ENCODE results near the gene TRMT10B. TPM values are rescaled to one million over a fixed set of nuclear protein-coding genes. Genes with fewer than 3 reads are reported as not detected.

Gene TRMT10B
- total RNA-seq, 1 experiment from 2014 or later, result 6.9 TPM

GRCh38 chr9:37788332-37788731 lies 34.7 kb downstream of the TRMT10B start:
- CTCF ChIA-PET, result interaction anchor here (0.7 kb wide), 1 partner anchor 67 kb away, joined by 3 read pairs; no protein-coding TSS in a partner anchor

GRCh38 chr9:37790096-37790495 lies 36.5 kb downstream of the TRMT10B start:
- no peak for DNase-seq (ENCODE audit: unreplicated experiment)
- no TSS peak for BruUV-seq (replicated peaks)
- no peak for TF ChIP-seq CTCF (IDR thresholded peaks at IDR 0.05; ENCODE audit: unreplicated experiment)
- POLR2A ChIA-PET, result interaction anchor here (2.0 kb wide), 1 partner anchor 11 kb away, joined by 7 read pairs; the partner anchor contains the start of gene DCAF10
- Mint-ChIP-seq H3K4me1 (ENCODE audit: insufficient read depth, unreplicated experiment) (no peaks in the 10 kb centered on the region), H3K4me3 (ENCODE audit: unreplicated experiment) (no peak overlapping the region), H3K9me3 (ENCODE audit: unreplicated experiment) (no peaks in the 10 kb centered on the region), H3K36me3 (ENCODE audit: insufficient read depth, unreplicated experiment) (peaks cover 5% of the 10 kb centered on the region), H3K27me3 (ENCODE audit: insufficient read depth, unreplicated experiment) (no peaks in the 10 kb centered on the region), H3K27ac (ENCODE audit: low read depth, unreplicated experiment) (no peak overlapping the region)
- intact Hi-C loops (cut with micrococcal nuclease), result no loop called here
- CTCF ChIA-PET, result interaction anchor here (0.7 kb wide), 1 partner anchor 39 kb away, joined by 6 read pairs; no protein-coding TSS in a partner anchor

More at GRCh38 chr9:37788332-37788731, 34.7 kb downstream of the TRMT10B start:
- H3K4me3 Mint-ChIP-seq (ENCODE audit: unreplicated experiment), result no peak overlapping the region
- no peak overlapping the region for H3K27ac Mint-ChIP-seq (ENCODE audit: low read depth, unreplicated experiment)
- no peaks in the 10 kb centered on the region for H3K4me1 Mint-ChIP-seq (ENCODE audit: insufficient read depth, unreplicated experiment)
- POLR2A ChIA-PET, result no interaction called here
- peaks cover 13% of the 10 kb centered on the region for H3K36me3 Mint-ChIP-seq (ENCODE audit: insufficient read depth, unreplicated experiment)
- no TSS peak for BruUV-seq (replicated peaks)
- no peak for DNase-seq (ENCODE audit: unreplicated experiment)
- intact Hi-C loops (cut with micrococcal nuclease), result no loop called here
- TF ChIP-seq CTCF (IDR thresholded peaks at IDR 0.05; ENCODE audit: unreplicated experiment), result no peak
- H3K9me3 Mint-ChIP-seq (ENCODE audit: unreplicated experiment), result no peaks in the 10 kb centered on the region
- no peaks in the 10 kb centered on the region for H3K27me3 Mint-ChIP-seq (ENCODE audit: insufficient read depth, unreplicated experiment)

GRCh38 chr9:37792122-37792521 lies 38.5 kb downstream of the TRMT10B start:
- no peaks in the 10 kb centered on the region for H3K4me1 Mint-ChIP-seq (ENCODE audit: insufficient read depth, unreplicated experiment)
- H3K4me3 Mint-ChIP-seq (ENCODE audit: unreplicated experiment), result no peak overlapping the region
- BruUV-seq (replicated peaks), result no TSS peak
- no peak for DNase-seq (ENCODE audit: unreplicated experiment)
- no peak for TF ChIP-seq CTCF (IDR thresholded peaks at IDR 0.05; ENCODE audit: unreplicated experiment)
- no peaks in the 10 kb centered on the region for H3K9me3 Mint-ChIP-seq (ENCODE audit: unreplicated experiment)
- peaks cover 3% of the 10 kb centered on the region for H3K36me3 Mint-ChIP-seq (ENCODE audit: insufficient read depth, unreplicated experiment)
- no peak overlapping the region for H3K27ac Mint-ChIP-seq (ENCODE audit: low read depth, unreplicated experiment)
- POLR2A ChIA-PET, result no interaction called here
- CTCF ChIA-PET, result no interaction called here
- intact Hi-C loops (cut with micrococcal nuclease), result no loop called here
- no peaks in the 10 kb centered on the region for H3K27me3 Mint-ChIP-seq (ENCODE audit: insufficient read depth, unreplicated experiment)

GRCh38 chr9:37796232-37796631 lies 42.6 kb downstream of the TRMT10B start:
- CTCF ChIA-PET, result no interaction called here
- Mint-ChIP-seq H3K4me1 (ENCODE audit: insufficient read depth, unreplicated experiment) (peaks cover 6% of the 10 kb centered on the region), H3K36me3 (ENCODE audit: insufficient read depth, unreplicated experiment) (no peaks in the 10 kb centered on the region), H3K9me3 (ENCODE audit: unreplicated experiment) (no peaks in the 10 kb centered on the region), H3K4me3 (ENCODE audit: unreplicated experiment) (no peak overlapping the region), H3K27ac (ENCODE audit: low read depth, unreplicated experiment) (no peak overlapping the region), H3K27me3 (ENCODE audit: insufficient read depth, unreplicated experiment) (no peaks in the 10 kb centered on the region)
- TF ChIP-seq CTCF (IDR thresholded peaks at IDR 0.05; ENCODE audit: unreplicated experiment), result no peak
- POLR2A ChIA-PET, result interaction anchor here (1.7 kb wide), 1 partner anchor 11 kb away, joined by 8 read pairs; the partner anchor contains the start of gene EXOSC3
- BruUV-seq (replicated peaks), result no TSS peak
- no peak for DNase-seq (ENCODE audit: unreplicated experiment)
- intact Hi-C loops (cut with micrococcal nuclease), result no loop called here

Measured in MCF 10A (cell line).